ENCODE measurements around the gene PARVA. TPM values are rescaled to one million over a fixed set of nuclear protein-coding genes. Genes with fewer than 3 reads are reported as not detected.

The PARVA gene
- total RNA-seq, 1 experiment from 2014 or later = 18.1 TPM

DNA sequence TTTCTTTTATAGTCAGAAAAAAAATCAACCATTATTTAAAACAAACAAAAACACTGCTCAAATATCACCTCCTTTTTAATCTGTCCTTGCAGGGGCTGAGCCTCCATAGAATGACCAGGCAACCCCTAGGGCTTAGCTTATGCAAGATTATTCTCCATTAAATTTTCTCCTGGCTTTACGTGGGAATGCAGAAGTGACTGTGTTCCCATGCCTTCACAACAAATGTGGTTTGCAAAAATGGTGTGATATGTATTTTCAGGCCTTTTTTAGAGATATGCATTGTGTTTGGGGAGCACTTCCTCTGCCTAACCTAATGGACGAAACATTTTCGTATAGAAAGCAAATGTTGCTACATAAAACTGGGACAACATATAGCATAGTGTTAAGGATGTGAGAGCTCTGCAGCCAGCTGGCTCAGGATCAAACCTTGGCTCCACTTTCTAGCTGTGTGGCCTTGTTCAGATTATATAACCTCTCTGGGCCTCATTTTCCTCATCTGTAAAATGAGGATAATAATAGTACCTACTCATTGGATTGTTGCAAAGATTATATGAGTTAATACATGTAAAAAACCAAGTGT lies 82.6 kb downstream of the PARVA start:
- H4K91ac ChIP-seq (ENCODE audit: insufficient read length, low read depth, low read length) = no peak overlapping the region
- no peak overlapping the region for H3K4me3 Mint-ChIP-seq
- no peak for DNase-seq
- H2AFZ ChIP-seq (ENCODE audit: low read length) = no peak overlapping the region
- H2BK15ac ChIP-seq (ENCODE audit: low read depth, low read length) = no peak overlapping the region
- no peak overlapping the region for H2BK120ac ChIP-seq (ENCODE audit: low read depth, low read length, poor library complexity, severe bottlenecking)
- H3K23me2 ChIP-seq (ENCODE audit: insufficient read length, low read depth, low read length, poor library complexity, severe bottlenecking) = no peaks in the 10 kb centered on the region
- no peak overlapping the region for H3K27ac Mint-ChIP-seq
- H3T11ph ChIP-seq (ENCODE audit: low read length) = no peak overlapping the region
- no peak overlapping the region for H2AK5ac ChIP-seq (ENCODE audit: insufficient read length, low read length)
- no peak overlapping the region for H3K9ac ChIP-seq (ENCODE audit: extremely low read depth, insufficient read length, low read length)
- no peak overlapping the region for H4K8ac ChIP-seq (replicated peaks; ENCODE audit: insufficient read length, low read depth, low read length)
- peaks cover 2% of the 10 kb centered on the region; the same call in 1 of the 2 replicates for H3K27me3 ChIP-seq (ENCODE audit: insufficient read depth, low read length)
- no peaks in the 10 kb centered on the region for H3K9me3 ChIP-seq (ENCODE audit: control insufficient read depth, low read depth, low read length)
- H3K79me1 ChIP-seq (ENCODE audit: insufficient read depth, low read depth, low read length, poor library complexity, severe bottlenecking) = no peaks in the 10 kb centered on the region
- no peaks in the 10 kb centered on the region for H3K79me2 ChIP-seq (ENCODE audit: insufficient read depth, low read length)
- no peak overlapping the region for H3K23ac ChIP-seq (ENCODE audit: insufficient read length, low read depth, low read length)
- H3K14ac ChIP-seq (ENCODE audit: insufficient read depth, low read length) = no peak overlapping the region
- H2BK5ac ChIP-seq (ENCODE audit: insufficient read length, low read length) = no peak overlapping the region
- TF ChIP-seq CTCF (conservative IDR thresholded peaks at IDR 0.05) = no peak
- no peak overlapping the region for H2BK20ac ChIP-seq (ENCODE audit: low read depth, low read length, poor library complexity, severe bottlenecking)
- no peaks in the 10 kb centered on the region for H3K4me1 ChIP-seq (ENCODE audit: insufficient read depth, low read length)
- H3K36me3 Mint-ChIP-seq (ENCODE audit: insufficient read depth in 1 of 3, low read depth in 3 of 3) = peaks cover 4 to 8% (median 4%) of the 10 kb centered on the region in 3 experiments; a peak in 4 of 7 replicates
- no peaks in the 10 kb centered on the region for H4K20me1 ChIP-seq (ENCODE audit: control insufficient read depth, insufficient read depth, insufficient read length)
- no CpG with 5 or more reads among the region's 3 CpGs for WGBS (ENCODE audit: extremely low coverage, insufficient read length, low lambda C conversion rate)
- no peaks in the 10 kb centered on the region for H3K27me3 Mint-ChIP-seq (ENCODE audit: low read depth)
- no peak overlapping the region for H3K18ac ChIP-seq (ENCODE audit: insufficient read length, low read depth, low read length)
- H3K4ac ChIP-seq (ENCODE audit: low read depth, low read length) = no peak overlapping the region
- H3K4me2 ChIP-seq (ENCODE audit: insufficient read depth, insufficient read length, low read length) = no peak overlapping the region
- H4K5ac ChIP-seq (ENCODE audit: insufficient read length, low read depth, low read length) = no peak overlapping the region
- H3K9me3 Mint-ChIP-seq = peaks cover 0 to 4% of the 10 kb centered on the region in 2 experiments; a peak in 4 of 5 replicates
- no peak overlapping the region for H3K56ac ChIP-seq (ENCODE audit: insufficient read length, low read depth, low read length)
- H3K27ac ChIP-seq (ENCODE audit: insufficient read length, low read depth, low read length) = no peak overlapping the region
- H2BK12ac ChIP-seq (ENCODE audit: insufficient read length, low read depth, low read length) = no peak overlapping the region
- H3K4me1 Mint-ChIP-seq = peaks cover 4% of the 10 kb centered on the region in 2 experiments
